Neural progenitor cell (in vitro differentiated cells): Measurements from ENCODE around the gene CPA3.

Source experiments
- CTCF ChIP-seq: fragments of 200-600 bp; sonication (generic); IDR thresholded peaks from 2 replicates; pipeline ENCODE4 v1.5.1; 2017; ENCODE audit warnings: antibody characterized with exemption, mild to moderate bottlenecking
- EZH2 ChIP-seq: fragments of 200-600 bp; sonication (generic); IDR thresholded peaks from 2 replicates; pipeline ENCODE4 v1.6.1; 2017; ENCODE audit warnings: antibody characterized with exemption, mild to moderate bottlenecking, moderate library complexity
- EZH2phosphoT487 ChIP-seq: fragments of 200-600 bp; sonication (generic); IDR thresholded peaks from 2 replicates; pipeline ENCODE4 v1.6.1; 2017; ENCODE audit warnings: antibody characterized with exemption

GRCh38 chr3:148827585-148827984 is 37.5 kb upstream of the CPA3 start, which contains the start of gene CPB1:
- TF ChIP-seq CTCF (no peak), EZH2phosphoT487 (no peak), EZH2 (no peak)
